Activated CD4-positive, alpha-beta T cell treated with anti-CD3 and anti-CD28 coated beads, Interleukin-2, amount 10 ng/mL, durations not matched to agents 7 days and 5 days (primary cell): Measurements from ENCODE around the gene CDX1. TPM values are rescaled to one million over a fixed set of nuclear protein-coding genes. Genes with fewer than 3 reads are reported as not detected.

Experiments used
- CTCF ChIA-PET: fragments of 350-600 bp; sonication (Branson Sonifier 250); formaldehyde crosslinking; loops from one replicate; lab custom pipeline; 2021; ENCODE audit warnings: antibody characterized with exemption; lab: Charles Lee
- POLR2A ChIA-PET: fragments of 350-600 bp; sonication (Branson Sonifier 250); formaldehyde crosslinking; loops from one replicate; lab custom pipeline; 2021; ENCODE audit warnings: antibody characterized with exemption; lab: Charles Lee
- DNase-seq: peaks from one replicate; pipeline ENCODE4 v3.0.0-alpha.2; 2020
- H3K27ac Mint-ChIP-seq: one replicate; pipeline ENCODE4 v1.8.0; 2021; ENCODE audit warnings: mild to moderate bottlenecking, moderate library complexity, mixed read lengths
- H3K27me3 Mint-ChIP-seq: one replicate; pipeline ENCODE4 v1.8.0; 2021; ENCODE audit warnings: mixed read lengths
- H3K36me3 Mint-ChIP-seq: one replicate; pipeline ENCODE4 v1.8.0; 2021; ENCODE audit warnings: low read depth, mixed read lengths
- H3K4me1 Mint-ChIP-seq: one replicate; pipeline ENCODE4 v1.8.0; 2021; ENCODE audit warnings: mixed read lengths
- H3K4me3 Mint-ChIP-seq: one replicate; pipeline ENCODE4 v1.8.0; 2021; ENCODE audit warnings: mild to moderate bottlenecking, moderate library complexity, mixed read lengths
- H3K9me3 Mint-ChIP-seq: one replicate; pipeline ENCODE4 v1.8.0; 2021; ENCODE audit warnings: mixed read lengths
- total RNA-seq, 2 experiments: library from RNA; stranded (reverse); gene quantifications; one replicate each; pipeline ENCODE4 v1.2.3, GENCODE V29; 2021

The CDX1 gene
- total RNA-seq, 2 experiments from 2014 or later: not detected

DNA sequence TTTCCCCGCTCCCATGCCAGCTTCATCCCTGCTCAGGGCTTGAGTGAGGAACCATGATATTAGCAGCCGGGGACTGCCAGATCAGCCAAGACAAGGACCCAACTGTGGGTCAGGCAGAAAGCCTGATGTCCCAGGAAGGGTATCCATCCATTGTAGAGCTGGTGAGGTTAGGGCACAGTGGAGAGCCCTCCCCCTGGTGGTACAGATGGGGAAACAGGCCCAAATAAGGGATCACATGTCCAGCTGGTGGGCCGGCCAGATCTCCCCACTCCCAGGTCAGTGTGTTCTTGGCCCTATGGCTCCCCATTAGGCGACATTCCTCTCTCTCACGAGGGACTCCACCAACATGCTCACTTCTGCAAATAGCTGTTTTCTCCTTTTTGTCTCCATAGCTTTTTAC lies 9.0 kb downstream of the CDX1 start:
- no peaks in the 10 kb centered on the region for H3K9me3 Mint-ChIP-seq
- no peaks in the 10 kb centered on the region for H3K36me3 Mint-ChIP-seq
- H3K4me3 Mint-ChIP-seq: no peak overlapping the region
- peaks cover 14% of the 10 kb centered on the region for H3K27me3 Mint-ChIP-seq
- H3K27ac Mint-ChIP-seq: no peak overlapping the region
- no peak for DNase-seq
- POLR2A ChIA-PET: no interaction called here
- CTCF ChIA-PET: interaction anchor here (0.9 to 1.9 kb wide), 8 partner anchors 12 to 425 kb away, joined by 3 to 7 read pairs (median 4); partner anchors contain the start of gene SLC6A7
- no peaks in the 10 kb centered on the region for H3K4me1 Mint-ChIP-seq

DNA sequence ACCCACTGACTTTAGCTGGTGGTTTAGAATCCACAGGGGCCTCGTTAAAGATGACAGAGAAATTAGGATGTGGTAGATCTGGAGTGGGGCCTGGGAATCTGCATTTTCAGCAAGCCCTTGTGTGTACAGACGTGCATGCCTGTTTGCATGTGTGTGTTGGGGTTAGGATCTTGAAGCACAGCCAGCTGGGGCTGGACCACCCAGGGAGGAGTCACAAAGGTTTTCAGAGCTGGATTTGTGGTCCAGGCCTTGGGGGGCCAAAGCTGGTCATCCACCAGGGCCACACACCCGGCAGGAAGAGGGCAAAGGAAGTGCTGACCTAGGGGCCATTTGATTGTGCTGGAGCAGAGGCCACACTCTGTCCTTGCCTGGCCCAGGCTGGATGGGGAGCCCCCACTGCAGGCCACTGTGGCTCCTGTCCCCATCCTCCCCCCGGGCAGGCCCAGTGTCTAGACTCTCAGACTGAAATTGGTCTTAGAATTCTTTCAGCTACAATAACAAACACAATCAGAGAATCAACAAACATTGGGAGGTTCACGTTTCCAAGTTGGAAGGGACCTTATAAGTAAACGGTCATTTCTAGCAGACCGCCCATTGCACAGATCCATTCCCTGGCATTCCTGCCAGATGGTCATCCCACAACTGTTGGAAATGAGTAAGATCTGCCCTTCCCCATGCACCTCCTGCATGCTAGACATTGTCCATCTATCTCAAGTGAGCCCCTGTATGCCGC lies 10.3 kb downstream of the CDX1 start:
- H3K4me1 Mint-ChIP-seq: no peaks in the 10 kb centered on the region
- no peaks in the 10 kb centered on the region for H3K36me3 Mint-ChIP-seq
- ChIA-PET POLR2A (no interaction called here), CTCF (interaction anchor here (0.8 to 1.9 kb wide), 7 partner anchors 8 to 343 kb away, joined by 3 to 6 read pairs (median 3); no protein-coding TSS in a partner anchor)
- no peak overlapping the region for H3K27ac Mint-ChIP-seq
- peaks cover 12% of the 10 kb centered on the region for H3K27me3 Mint-ChIP-seq
- DNase-seq: no peak
- H3K9me3 Mint-ChIP-seq: no peaks in the 10 kb centered on the region
- no peak overlapping the region for H3K4me3 Mint-ChIP-seq

DNA sequence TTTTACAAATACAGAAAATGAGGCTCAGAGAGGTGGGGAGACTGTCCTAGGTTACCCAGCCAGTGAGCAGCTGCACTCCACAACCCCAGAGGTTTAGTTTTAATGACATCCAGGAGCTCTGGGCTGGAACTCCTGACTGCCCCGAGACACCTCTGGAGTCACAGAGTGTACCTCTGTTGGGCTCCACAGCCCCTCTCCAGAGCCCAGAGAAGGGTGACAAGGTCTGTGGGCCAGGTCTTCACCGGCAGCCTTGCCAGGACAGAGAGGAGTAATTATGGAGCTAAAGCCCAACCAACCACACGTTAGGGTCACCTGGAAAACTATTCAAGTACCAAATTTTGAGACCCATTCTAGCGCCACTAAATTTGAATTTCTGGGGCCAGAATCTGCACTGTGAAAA lies 11.1 kb downstream of the CDX1 start:
- Mint-ChIP-seq H3K9me3 (no peaks in the 10 kb centered on the region), H3K27me3 (peaks cover 9% of the 10 kb centered on the region), H3K36me3 (no peaks in the 10 kb centered on the region), H3K4me3 (no peak overlapping the region), H3K27ac (no peak overlapping the region), H3K4me1 (no peaks in the 10 kb centered on the region)
- CTCF ChIA-PET: interaction anchor here (0.6 to 1.9 kb wide), 3 partner anchors 10 to 21 kb away, joined by 3 to 4 read pairs (median 3); no protein-coding TSS in a partner anchor
- POLR2A ChIA-PET: no interaction called here
- no peak for DNase-seq

DNA sequence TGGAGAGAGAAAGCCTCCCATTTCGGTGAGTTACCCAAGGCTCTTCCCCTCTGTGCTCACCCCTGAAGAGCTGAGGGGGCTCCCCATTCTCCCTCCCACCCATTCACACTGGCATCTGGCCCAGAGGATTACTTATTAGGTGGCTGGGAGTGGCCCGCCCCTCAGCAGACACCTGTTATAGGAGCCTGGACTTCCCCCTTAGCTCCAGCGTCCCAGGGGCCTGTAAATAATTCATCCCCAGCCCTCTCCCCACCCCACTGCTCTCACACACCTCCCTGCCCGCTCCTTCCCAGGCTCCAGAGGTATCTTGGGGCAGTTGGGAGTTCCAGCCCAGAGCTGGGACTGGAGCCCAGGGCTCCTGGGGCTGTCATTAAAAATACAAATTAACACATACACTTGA lies 11.7 kb downstream of the CDX1 start:
- H3K27ac Mint-ChIP-seq: no peak overlapping the region
- peaks cover 6% of the 10 kb centered on the region for H3K27me3 Mint-ChIP-seq
- ChIA-PET CTCF (interaction anchor here (0.6 to 1.9 kb wide), 5 partner anchors 9 to 21 kb away, joined by 3 to 4 read pairs (median 4); no protein-coding TSS in a partner anchor), POLR2A (interaction anchor here (0.6 kb wide), 1 partner anchor 567 kb away, joined by 3 read pairs; no protein-coding TSS in a partner anchor)
- DNase-seq: no peak
- no peaks in the 10 kb centered on the region for H3K4me1 Mint-ChIP-seq
- no peak overlapping the region for H3K4me3 Mint-ChIP-seq
- H3K9me3 Mint-ChIP-seq: no peaks in the 10 kb centered on the region
- no peaks in the 10 kb centered on the region for H3K36me3 Mint-ChIP-seq

DNA sequence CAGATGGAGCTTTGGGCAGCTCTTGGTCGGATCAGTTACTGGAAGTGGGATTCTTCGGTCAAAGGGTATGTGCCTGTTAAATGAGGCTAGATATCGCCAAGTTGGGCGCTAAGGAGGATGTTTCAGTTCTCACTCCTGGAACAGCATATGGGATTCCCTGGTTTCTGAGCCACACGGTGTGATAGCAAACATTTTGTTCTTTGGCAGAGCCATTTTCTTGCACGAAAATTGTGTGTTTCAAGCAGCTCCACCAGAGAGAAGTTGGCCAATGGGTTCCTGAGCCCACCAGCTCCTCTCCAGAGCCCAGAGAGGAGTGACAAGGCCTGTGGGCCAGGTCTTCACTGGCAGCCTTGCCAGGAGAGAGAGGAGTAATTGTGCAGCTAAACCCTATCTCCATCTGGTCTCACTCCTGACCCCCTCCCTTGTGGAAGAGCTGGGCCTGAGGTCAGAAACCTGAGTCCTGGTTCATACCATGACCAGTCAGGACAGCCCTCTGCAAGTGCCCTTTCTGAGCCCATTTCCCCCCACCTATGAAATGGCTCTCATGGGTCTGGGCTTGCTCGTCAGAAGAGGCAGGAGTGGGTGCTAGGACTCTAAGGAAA lies 12.5 kb downstream of the CDX1 start:
- Mint-ChIP-seq H3K4me1 (no peaks in the 10 kb centered on the region), H3K9me3 (no peaks in the 10 kb centered on the region), H3K36me3 (no peaks in the 10 kb centered on the region), H3K27me3 (peaks cover 2% of the 10 kb centered on the region), H3K4me3 (no peak overlapping the region), H3K27ac (no peak overlapping the region)
- ChIA-PET CTCF (interaction anchor here (1.2 to 1.5 kb wide), 3 partner anchors 9 to 17 kb away, joined by 3 to 4 read pairs (median 4); no protein-coding TSS in a partner anchor), POLR2A (no interaction called here)
- DNase-seq: no peak

DNA sequence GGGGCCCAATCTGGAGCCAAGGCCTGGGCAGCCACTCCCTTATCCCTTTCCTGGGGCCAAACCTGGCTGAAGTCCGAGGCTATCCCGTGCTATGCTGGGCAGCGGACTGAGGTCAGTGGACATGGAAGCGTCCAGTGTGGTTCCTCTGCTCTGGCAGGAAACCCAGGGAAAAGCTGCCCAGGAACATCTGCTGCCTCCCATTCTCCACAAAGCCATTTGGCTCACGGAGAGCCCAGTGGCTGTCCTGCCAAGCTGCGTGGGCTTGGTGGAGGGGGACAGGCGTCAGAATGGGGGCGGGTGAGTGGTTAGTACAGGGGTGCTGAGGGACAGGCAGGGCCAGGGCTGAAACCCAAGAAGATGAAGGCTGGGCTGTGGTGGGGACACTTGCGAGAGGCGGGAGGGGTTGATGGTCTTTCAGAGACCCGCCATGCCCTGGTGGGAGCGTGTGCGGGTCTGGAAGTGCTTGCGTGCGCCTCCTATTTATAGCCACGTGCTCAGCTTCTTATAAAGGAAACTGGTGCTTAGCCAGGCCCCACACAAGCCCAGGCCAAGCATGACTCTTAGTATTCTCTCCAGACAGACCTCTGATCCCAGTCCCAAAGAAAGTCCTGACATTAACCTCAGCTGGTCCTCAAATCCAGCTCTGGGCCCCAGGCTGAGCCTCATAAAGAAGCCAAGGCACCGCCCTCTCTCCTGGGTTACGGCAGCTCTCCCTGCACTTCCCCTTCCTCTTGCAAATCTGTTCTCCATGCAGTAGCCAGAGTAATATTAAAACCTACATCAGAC lies 13.9 kb downstream of the CDX1 start:
- ChIA-PET POLR2A (no interaction called here), CTCF (no interaction called here)
- no peak overlapping the region for H3K27ac Mint-ChIP-seq
- no peaks in the 10 kb centered on the region for H3K4me1 Mint-ChIP-seq
- no peak overlapping the region for H3K4me3 Mint-ChIP-seq
- H3K27me3 Mint-ChIP-seq: peaks cover 2% of the 10 kb centered on the region
- no peaks in the 10 kb centered on the region for H3K9me3 Mint-ChIP-seq
- H3K36me3 Mint-ChIP-seq: no peaks in the 10 kb centered on the region
- no peak for DNase-seq

DNA sequence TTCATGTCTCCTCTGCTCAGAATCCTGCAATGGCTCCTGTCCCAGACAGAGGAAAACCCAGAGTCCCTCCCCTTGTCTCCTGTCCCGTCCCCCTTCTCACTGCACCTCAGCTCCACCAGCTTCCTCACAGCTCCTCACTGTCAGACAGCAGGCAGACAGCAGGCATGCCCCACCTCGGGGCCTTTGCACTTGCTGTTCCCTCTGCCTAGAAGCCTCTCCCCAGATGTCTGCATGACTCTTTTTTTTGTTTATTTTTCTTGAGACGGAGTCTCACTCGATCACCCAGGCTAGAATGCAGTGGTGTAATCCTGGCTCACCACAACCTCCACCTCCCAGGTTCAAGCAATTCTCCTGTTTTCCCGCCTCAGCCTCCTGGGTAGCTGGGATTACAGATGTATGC lies 14.4 kb downstream of the CDX1 start:
- no peaks in the 10 kb centered on the region for H3K9me3 Mint-ChIP-seq

DNA sequence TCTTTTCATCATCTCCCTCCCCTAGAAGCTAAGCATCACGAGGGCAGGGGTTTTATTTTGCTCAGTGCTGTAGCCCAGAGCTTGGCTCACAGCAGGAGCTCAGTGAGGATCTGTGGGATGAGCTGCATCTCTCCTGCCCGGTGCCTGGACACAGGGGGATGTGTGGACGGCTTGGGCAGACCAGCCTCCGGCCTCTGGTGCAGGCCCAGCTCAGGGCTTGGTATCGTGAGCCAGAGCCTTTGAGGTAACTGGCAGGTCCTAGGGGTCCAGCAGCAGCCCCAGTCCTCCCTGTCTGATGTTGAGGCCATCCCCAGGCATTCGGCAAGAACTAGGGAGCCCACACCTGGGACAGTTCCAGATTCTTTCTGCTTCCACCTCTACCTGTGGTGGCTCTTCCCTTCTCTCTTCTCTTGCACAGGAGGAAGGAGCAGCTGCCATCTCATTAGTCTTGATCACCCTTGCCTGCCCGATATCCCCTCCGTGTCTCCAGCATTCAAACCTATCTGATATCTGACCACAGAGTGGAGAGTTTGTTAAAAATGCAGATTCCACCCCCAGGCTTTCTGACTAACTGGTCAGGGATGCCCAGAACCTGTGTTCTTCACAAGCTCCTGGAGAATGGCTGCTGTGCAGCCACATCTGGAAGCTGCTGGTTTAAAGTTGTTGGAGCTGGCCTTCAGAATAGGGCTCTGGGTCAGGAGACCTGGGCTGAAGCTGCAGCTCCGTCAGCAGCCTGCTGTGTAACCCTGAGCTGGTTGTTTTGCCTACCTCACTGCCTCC lies 15.4 kb downstream of the CDX1 start:
- H3K27ac Mint-ChIP-seq: no peak overlapping the region
- no peaks in the 10 kb centered on the region for H3K4me1 Mint-ChIP-seq
- H3K27me3 Mint-ChIP-seq: peaks cover 4% of the 10 kb centered on the region
- no peaks in the 10 kb centered on the region for H3K36me3 Mint-ChIP-seq
- ChIA-PET POLR2A (no interaction called here), CTCF (interaction anchor here (1.1 kb wide), 1 partner anchor 9 kb away, joined by 4 read pairs; no protein-coding TSS in a partner anchor)
- no peak overlapping the region for H3K4me3 Mint-ChIP-seq
- DNase-seq: no peak
- no peaks in the 10 kb centered on the region for H3K9me3 Mint-ChIP-seq

More for the DNA sequence above, 14.4 kb downstream of the CDX1 start:
- CTCF ChIA-PET: no interaction called here
- DNase-seq: no peak
- no peaks in the 10 kb centered on the region for H3K36me3 Mint-ChIP-seq
- H3K4me3 Mint-ChIP-seq: no peak overlapping the region
- POLR2A ChIA-PET: no interaction called here
- no peaks in the 10 kb centered on the region for H3K4me1 Mint-ChIP-seq
- H3K27ac Mint-ChIP-seq: no peak overlapping the region
- H3K27me3 Mint-ChIP-seq: peaks cover 2% of the 10 kb centered on the region

DNA sequence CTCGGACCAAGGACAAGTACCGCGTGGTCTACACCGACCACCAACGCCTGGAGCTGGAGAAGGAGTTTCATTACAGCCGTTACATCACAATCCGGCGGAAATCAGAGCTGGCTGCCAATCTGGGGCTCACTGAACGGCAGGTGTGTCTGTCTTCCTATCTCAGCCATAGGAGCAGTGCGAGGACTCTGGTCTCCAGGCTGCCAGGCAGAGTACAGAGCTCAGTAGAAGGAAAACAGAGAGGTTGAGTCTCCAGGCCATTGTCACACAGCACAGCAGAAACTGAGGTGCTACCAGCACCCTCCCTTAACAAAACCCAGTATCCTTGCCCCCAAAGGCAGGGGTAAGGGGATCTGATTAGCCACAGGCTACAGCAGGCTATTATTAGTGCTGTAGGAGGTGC lies 16.2 kb downstream of the CDX1 start:
- no peaks in the 10 kb centered on the region for H3K9me3 Mint-ChIP-seq
- ChIA-PET POLR2A (no interaction called here), CTCF (no interaction called here)
- peaks cover 10% of the 10 kb centered on the region for H3K27me3 Mint-ChIP-seq
- no peak for DNase-seq
- H3K4me3 Mint-ChIP-seq: no peak overlapping the region
- H3K27ac Mint-ChIP-seq: no peak overlapping the region
- no peaks in the 10 kb centered on the region for H3K36me3 Mint-ChIP-seq
- no peaks in the 10 kb centered on the region for H3K4me1 Mint-ChIP-seq

DNA sequence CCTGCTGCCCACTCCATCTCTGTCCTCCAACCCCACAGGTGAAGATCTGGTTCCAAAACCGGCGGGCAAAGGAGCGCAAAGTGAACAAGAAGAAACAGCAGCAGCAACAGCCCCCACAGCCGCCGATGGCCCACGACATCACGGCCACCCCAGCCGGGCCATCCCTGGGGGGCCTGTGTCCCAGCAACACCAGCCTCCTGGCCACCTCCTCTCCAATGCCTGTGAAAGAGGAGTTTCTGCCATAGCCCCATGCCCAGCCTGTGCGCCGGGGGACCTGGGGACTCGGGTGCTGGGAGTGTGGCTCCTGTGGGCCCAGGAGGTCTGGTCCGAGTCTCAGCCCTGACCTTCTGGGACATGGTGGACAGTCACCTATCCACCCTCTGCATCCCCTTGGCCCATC lies 16.9 kb downstream of the CDX1 start:
- ChIA-PET CTCF (no interaction called here), POLR2A (no interaction called here)
- no peak for DNase-seq
- Mint-ChIP-seq H3K9me3 (no peaks in the 10 kb centered on the region), H3K4me3 (no peak overlapping the region), H3K27me3 (peaks cover 10% of the 10 kb centered on the region), H3K27ac (no peak overlapping the region), H3K36me3 (no peaks in the 10 kb centered on the region), H3K4me1 (no peaks in the 10 kb centered on the region)

DNA sequence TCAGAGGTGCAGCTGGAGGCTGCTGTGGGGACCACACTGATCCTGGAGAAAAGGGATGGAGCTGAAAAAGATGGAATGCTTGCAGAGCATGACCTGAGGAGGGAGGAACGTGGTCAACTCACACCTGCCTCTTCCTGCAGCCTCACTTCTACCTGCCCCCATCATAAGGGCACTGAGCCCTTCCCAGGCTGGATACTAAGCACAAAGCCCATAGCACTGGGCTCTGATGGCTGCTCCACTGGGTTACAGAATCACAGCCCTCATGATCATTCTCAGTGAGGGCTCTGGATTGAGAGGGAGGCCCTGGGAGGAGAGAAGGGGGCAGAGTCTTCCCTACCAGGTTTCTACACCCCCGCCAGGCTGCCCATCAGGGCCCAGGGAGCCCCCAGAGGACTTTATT lies 17.4 kb downstream of the CDX1 start:
- H3K9me3 Mint-ChIP-seq: no peaks in the 10 kb centered on the region
- peaks cover 14% of the 10 kb centered on the region for H3K27me3 Mint-ChIP-seq
- ChIA-PET POLR2A (no interaction called here), CTCF (interaction anchor here (1.3 kb wide), 1 partner anchor 8 kb away, joined by 3 read pairs; no protein-coding TSS in a partner anchor)
- no peaks in the 10 kb centered on the region for H3K36me3 Mint-ChIP-seq
- no peak for DNase-seq
- H3K27ac Mint-ChIP-seq: no peak overlapping the region
- H3K4me3 Mint-ChIP-seq: no peak overlapping the region
- H3K4me1 Mint-ChIP-seq: no peaks in the 10 kb centered on the region
